B cell (primary cell): Measurements from ENCODE around the gene ASMTL.
"Not testable (repeated sequence)": the region's sequence is repeated elsewhere in the genome, so short reads cannot be mapped to it uniquely, and the experiment has no call there.

Experiments
- EZH2 ChIP-seq: IDR thresholded peaks from 2 replicates; pipeline ENCODE4 v1.6.1; 2012; ENCODE audit warnings: borderline replicate concordance, low read depth, mild to moderate bottlenecking, moderate library complexity, low read length; ENCODE audit not compliant: insufficient read depth, poor library complexity, severe bottlenecking
- TF ChIP-seq, protein P1 (sequence below): fragments of 200-600 bp; IDR thresholded peaks from one replicate; pipeline ENCODE4 v1.8.0; 2022; ENCODE audit warnings: antibody characterized with exemption, mild to moderate bottlenecking

GRCh38 chrX:1366363-1366762 lies 86.3 kb downstream of the ASMTL start:
- TF ChIP-seq, protein P1, sequence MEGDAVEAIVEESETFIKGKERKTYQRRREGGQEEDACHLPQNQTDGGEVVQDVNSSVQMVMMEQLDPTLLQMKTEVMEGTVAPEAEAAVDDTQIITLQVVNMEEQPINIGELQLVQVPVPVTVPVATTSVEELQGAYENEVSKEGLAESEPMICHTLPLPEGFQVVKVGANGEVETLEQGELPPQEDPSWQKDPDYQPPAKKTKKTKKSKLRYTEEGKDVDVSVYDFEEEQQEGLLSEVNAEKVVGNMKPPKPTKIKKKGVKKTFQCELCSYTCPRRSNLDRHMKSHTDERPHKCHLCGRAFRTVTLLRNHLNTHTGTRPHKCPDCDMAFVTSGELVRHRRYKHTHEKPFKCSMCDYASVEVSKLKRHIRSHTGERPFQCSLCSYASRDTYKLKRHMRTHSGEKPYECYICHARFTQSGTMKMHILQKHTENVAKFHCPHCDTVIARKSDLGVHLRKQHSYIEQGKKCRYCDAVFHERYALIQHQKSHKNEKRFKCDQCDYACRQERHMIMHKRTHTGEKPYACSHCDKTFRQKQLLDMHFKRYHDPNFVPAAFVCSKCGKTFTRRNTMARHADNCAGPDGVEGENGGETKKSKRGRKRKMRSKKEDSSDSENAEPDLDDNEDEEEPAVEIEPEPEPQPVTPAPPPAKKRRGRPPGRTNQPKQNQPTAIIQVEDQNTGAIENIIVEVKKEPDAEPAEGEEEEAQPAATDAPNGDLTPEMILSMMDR: not testable (repeated sequence)
- not testable (repeated sequence) for TF ChIP-seq EZH2
